Neuron (in vitro differentiated cells): Measurements from ENCODE around the gene C10orf71.

ENCODE experiments used
- H2AFZ ChIP-seq: one replicate; pipeline ENCODE4 v1.6.1; 2013; ENCODE audit warnings: low read depth, mild to moderate bottlenecking, inconsistent platforms, low read length, moderate library complexity
- H3K27me3 ChIP-seq: one replicate; pipeline ENCODE4 v1.6.1; 2013; ENCODE audit warnings: low read length; ENCODE audit not compliant: insufficient read depth
- H3K36me3 ChIP-seq: one replicate; pipeline ENCODE4 v1.6.1; 2013; ENCODE audit warnings: low read length; ENCODE audit not compliant: insufficient read depth
- H3K4me1 ChIP-seq: one replicate; pipeline ENCODE4 v1.6.1; 2013; ENCODE audit warnings: low read length; ENCODE audit not compliant: insufficient read depth
- H3K4me3 ChIP-seq: 2 replicates; pipeline ENCODE4 v1.5.1; 2013; ENCODE audit warnings: mild to moderate bottlenecking, low read length, moderate library complexity
- H3K9me3 ChIP-seq: one replicate; pipeline ENCODE4 v1.6.1; 2013; ENCODE audit warnings: low read length

The C10orf71 gene

GRCh38 chr10:49318755-49319154 lies 19.8 kb downstream of the C10orf71 start:
- Histone ChIP-seq H2AFZ (no peak overlapping the region), H3K27me3 (peaks cover 4% of the 10 kb centered on the region), H3K36me3 (no peaks in the 10 kb centered on the region), H3K9me3 (no peaks in the 10 kb centered on the region), H3K4me3 (no peak overlapping the region), H3K4me1 (no peaks in the 10 kb centered on the region)

- H3K27me3 ChIP-seq, result peaks cover 4% of the 10 kb centered on the region
- H3K4me3 ChIP-seq, result no peak overlapping the region
- no peak overlapping the region for H2AFZ ChIP-seq
- H3K9me3 ChIP-seq, result no peaks in the 10 kb centered on the region
- no peaks in the 10 kb centered on the region for H3K4me1 ChIP-seq
- H3K36me3 ChIP-seq, result no peaks in the 10 kb centered on the region
Measured at GRCh38 chr10:49319206-49319605, 20.2 kb downstream of the C10orf71 start.

- Histone ChIP-seq H2AFZ (no peak overlapping the region), H3K4me1 (no peaks in the 10 kb centered on the region), H3K4me3 (no peak overlapping the region), H3K27me3 (peaks cover 6% of the 10 kb centered on the region), H3K9me3 (no peaks in the 10 kb centered on the region), H3K36me3 (no peaks in the 10 kb centered on the region)
Measured at GRCh38 chr10:49320191-49320590, 21.2 kb downstream of the C10orf71 start.

GRCh38 chr10:49321021-49321420 lies 22.1 kb downstream of the C10orf71 start:
- no peaks in the 10 kb centered on the region for H3K36me3 ChIP-seq
- peaks cover 7% of the 10 kb centered on the region for H3K27me3 ChIP-seq

GRCh38 chr10:49322371-49323170 lies 23.6 kb downstream of the C10orf71 start:
- H3K36me3 ChIP-seq, result no peaks in the 10 kb centered on the region
- H3K27me3 ChIP-seq, result peaks cover 4% of the 10 kb centered on the region
- H3K9me3 ChIP-seq, result no peaks in the 10 kb centered on the region
- no peaks in the 10 kb centered on the region for H3K4me1 ChIP-seq
- H2AFZ ChIP-seq, result no peak overlapping the region
- no peak overlapping the region for H3K4me3 ChIP-seq

More at GRCh38 chr10:49321021-49321420, 22.1 kb downstream of the C10orf71 start:
- H3K4me3 ChIP-seq, result no peak overlapping the region
- H3K4me1 ChIP-seq, result no peaks in the 10 kb centered on the region
- no peak overlapping the region for H2AFZ ChIP-seq
- H3K9me3 ChIP-seq, result no peaks in the 10 kb centered on the region

- Histone ChIP-seq H3K9me3 (no peaks in the 10 kb centered on the region), H3K4me1 (no peaks in the 10 kb centered on the region), H3K4me3 (no peak overlapping the region), H3K27me3 (peaks cover 4% of the 10 kb centered on the region), H3K36me3 (no peaks in the 10 kb centered on the region), H2AFZ (no peak overlapping the region)
Measured at GRCh38 chr10:49323171-49323895, 24.4 kb downstream of the C10orf71 start.

- Histone ChIP-seq H3K9me3 (no peaks in the 10 kb centered on the region), H2AFZ (no peak overlapping the region), H3K4me1 (no peaks in the 10 kb centered on the region), H3K4me3 (no peak overlapping the region), H3K27me3 (peaks cover 4% of the 10 kb centered on the region), H3K36me3 (no peaks in the 10 kb centered on the region)
Measured at GRCh38 chr10:49323896-49324270, 24.9 kb downstream of the C10orf71 start.

- Histone ChIP-seq H3K4me3 (no peak overlapping the region), H3K36me3 (no peaks in the 10 kb centered on the region), H3K4me1 (no peaks in the 10 kb centered on the region), H2AFZ (no peak overlapping the region), H3K9me3 (no peaks in the 10 kb centered on the region), H3K27me3 (peaks cover 4% of the 10 kb centered on the region)
Measured at GRCh38 chr10:49324711-49325110, 25.7 kb downstream of the C10orf71 start.

GRCh38 chr10:49325131-49325915 lies 26.4 kb downstream of the C10orf71 start:
- Histone ChIP-seq H3K36me3 (no peaks in the 10 kb centered on the region), H3K4me1 (no peaks in the 10 kb centered on the region), H2AFZ (no peak overlapping the region), H3K9me3 (no peaks in the 10 kb centered on the region), H3K27me3 (peaks cover 4% of the 10 kb centered on the region), H3K4me3 (no peak overlapping the region)

- Histone ChIP-seq H2AFZ (no peak overlapping the region), H3K27me3 (peaks cover 4% of the 10 kb centered on the region), H3K4me3 (no peak overlapping the region), H3K4me1 (no peaks in the 10 kb centered on the region), H3K9me3 (no peaks in the 10 kb centered on the region), H3K36me3 (no peaks in the 10 kb centered on the region)
Measured at GRCh38 chr10:49325916-49326783, 27.2 kb downstream of the C10orf71 start.

GRCh38 chr10:49327036-49327813 lies 28.3 kb downstream of the C10orf71 start:
- Histone ChIP-seq H3K4me3 (no peak overlapping the region), H3K27me3 (peaks cover 4% of the 10 kb centered on the region), H3K4me1 (no peaks in the 10 kb centered on the region), H3K36me3 (no peaks in the 10 kb centered on the region), H2AFZ (no peak overlapping the region), H3K9me3 (no peaks in the 10 kb centered on the region)
